Lung (tissue), 12 donors: ENCODE results near the gene RAB44. TPM values are rescaled to one million over a fixed set of nuclear protein-coding genes. Genes with fewer than 3 reads are reported as not detected.

Experiments
- ATAC-seq: fragments of 200-7000 bp; cut with Tn5 transposase; one replicate; pipeline ENCODE4 v1.9.1; 2020; ENCODE audit warnings: moderate number of reproducible peaks; ENCODE audit not compliant: insufficient read depth, low FRiP score
- DNase-seq, 3 donors: peaks; one replicate each; pipeline ENCODE4 v3.0.0-alpha.2; 2013 to 2017
- H3K27ac ChIP-seq, 2 donors: one replicate each; pipeline ENCODE4 v1.5.1; 2013; ENCODE audit warnings: mild to moderate bottlenecking in 2 of 2, moderate library complexity in 2 of 2, control low read depth in 1 of 2, inconsistent platforms in 1 of 2, low read depth in 1 of 2, low read length in 1 of 2
- H3K27me3 ChIP-seq, 3 donors: one replicate each; pipeline ENCODE4 v1.5.1; 2013; ENCODE audit warnings: low read length in 2 of 3; ENCODE audit not compliant: control insufficient read depth in 3 of 3, insufficient read depth in 3 of 3
- H3K36me3 ChIP-seq, 4 donors: one replicate each; pipeline ENCODE4 v1.5.1; 2013; ENCODE audit warnings: low read length in 4 of 4, mild to moderate bottlenecking in 1 of 4, moderate library complexity in 1 of 4; ENCODE audit not compliant: control insufficient read depth in 4 of 4, insufficient read depth in 4 of 4
- H3K4me1 ChIP-seq, 5 donors: one replicate each; pipeline ENCODE4 v1.5.1; 2013; ENCODE audit warnings: low read length in 5 of 5, mild to moderate bottlenecking in 2 of 5, moderate library complexity in 1 of 5; ENCODE audit not compliant: control insufficient read depth in 5 of 5, insufficient read depth in 5 of 5
- H3K4me3 ChIP-seq: one replicate; pipeline ENCODE4 v1.5.1; 2013; ENCODE audit warnings: mild to moderate bottlenecking, control low read depth, moderate library complexity
- H3K9ac ChIP-seq, 2 donors: one replicate each; pipeline ENCODE4 v1.5.1; 2013; ENCODE audit warnings: low read length in 2 of 2, control low read depth in 1 of 2; ENCODE audit not compliant: insufficient read depth in 1 of 2
- H3K9me3 ChIP-seq, 4 donors: one replicate each; pipeline ENCODE4 v1.5.1; 2013; ENCODE audit warnings: low read length in 3 of 4, mild to moderate bottlenecking in 1 of 4, moderate library complexity in 1 of 4; ENCODE audit not compliant: control insufficient read depth in 4 of 4, insufficient read depth in 3 of 4
- CTCF ChIP-seq: IDR thresholded peaks from 2 replicates; pipeline ENCODE4 v1.5.1; 2012; ENCODE audit warnings: mild to moderate bottlenecking; ENCODE audit errors: control extremely low read depth, extremely low read depth
- WGBS, 2 donors: extraction: QIAGEN DNeasy Blood & Tissue Kit; methylation state at CpG; one replicate each; pipeline ENCODE4 v1.1.7; 2013; 5-methylcytosine and 5-hydroxymethylcytosine counted together
- polyA plus RNA-seq, 2 donors: library from polyadenylated mRNA; stranded (reverse); fragments of 200-250 nt; gene quantifications; one replicate each; pipeline ENCODE4 v1.2.1, GENCODE V29; 2013
- total RNA-seq, 2 donors: library from RNA; depleted of rRNA in 1 of 2; stranded (reverse); fragments of >200 nt in 1 of 2; gene quantifications; one replicate each; pipeline ENCODE4 v1.2.1, GENCODE V29; 2014 to 2021
- donor health status: control.
- donor health status: control.
- donor health status: Bipolar disorder and iron deficiency.
- donor health status: healthy.
- donor health status: DM: yes; HTN: yes; CAD: no.

Gene RAB44
- total and polyA plus RNA-seq, 4 donors: 0.26 to 1.5 (median 0.91) TPM

- no peaks in the 10 kb centered on the region for H3K36me3 ChIP-seq
- no peak overlapping the region for H3K9ac ChIP-seq
- no peak overlapping the region for H3K27ac ChIP-seq
- no peaks in the 10 kb centered on the region for H3K9me3 ChIP-seq
- H3K27me3 ChIP-seq: peaks cover 0 to 6% (median 5%) of the 10 kb centered on the region in 3 donors
- peaks cover 0 to 7% (median 5%) of the 10 kb centered on the region in 5 donors for H3K4me1 ChIP-seq
- DNase-seq: no peak
- H3K4me3 ChIP-seq: no peak overlapping the region
- no peak for TF ChIP-seq CTCF
- 84 to 89% methylated on average over 5 of the region's 5 CpGs for WGBS, 2 donors
- ATAC-seq: no peak
These were observed 41.2 kb upstream of the RAB44 start for GRCh38 chr6:36656441-36656840.

- peaks cover 0 to 10% (median 5%) of the 10 kb centered on the region in 3 donors for H3K27me3 ChIP-seq
These were observed 40.4 kb upstream of the RAB44 start for GRCh38 chr6:36657271-36657670.

GRCh38 chr6:36657942-36658544, 39.6 kb upstream of the RAB44 start:
- H3K9me3 ChIP-seq: no peaks in the 10 kb centered on the region
- no peak overlapping the region for H3K4me3 ChIP-seq
- no peaks in the 10 kb centered on the region for H3K36me3 ChIP-seq
- WGBS, 2 donors: 67 to 81% methylated on average over 1 of the region's 1 CpG
- no peak overlapping the region for H3K9ac ChIP-seq
- H3K4me1 ChIP-seq: peaks cover 0 to 7% (median 5%) of the 10 kb centered on the region in 5 donors
- peaks cover 0 to 10% (median 5%) of the 10 kb centered on the region in 3 donors for H3K27me3 ChIP-seq
- no peak overlapping the region for H3K27ac ChIP-seq
- DNase-seq (no peak), ATAC-seq (no peak)
- no peak for TF ChIP-seq CTCF

More at GRCh38 chr6:36657271-36657670, 40.4 kb upstream of the RAB44 start:
- H3K36me3 ChIP-seq: no peaks in the 10 kb centered on the region
- WGBS, 2 donors: 88 to 95% methylated on average over 1 of the region's 1 CpG
- TF ChIP-seq CTCF: no peak
- DNase-seq (no peak), ATAC-seq (no peak)
- peaks cover 0 to 7% (median 5%) of the 10 kb centered on the region in 5 donors for H3K4me1 ChIP-seq
- no peaks in the 10 kb centered on the region for H3K9me3 ChIP-seq
- H3K27ac ChIP-seq: no peak overlapping the region
- no peak overlapping the region for H3K9ac ChIP-seq
- H3K4me3 ChIP-seq: no peak overlapping the region
